GM21737 (cell line): ENCODE data around the gene KIAA0753.

Source experiments
- ATAC-seq: cut with Tn5 transposase; IDR thresholded peaks from one replicate; pipeline ENCODE4 v1.9.1; 2021; ENCODE audit warnings: mild to moderate bottlenecking, moderate library complexity; ENCODE audit not compliant: unreplicated experiment

The KIAA0753 gene

GRCh38 chr17:6642592-6642991 is 2.1 kb upstream of the KIAA0753 start:
- ATAC-seq: no peak

- no peak for ATAC-seq
Observed at GRCh38 chr17:6641247-6641863, 844 bp upstream of the KIAA0753 start.

- peak; percentile 5 for ATAC-seq
Observed at GRCh38 chr17:6639586-6640535, 650 bp downstream of the KIAA0753 start.

GRCh38 chr17:6639014-6639585 is 1.4 kb downstream of the KIAA0753 start:
- ATAC-seq: no peak

- no peak for ATAC-seq
Observed at GRCh38 chr17:6638046-6638908, 2.2 kb downstream of the KIAA0753 start.

GRCh38 chr17:6637458-6637840 is 3.1 kb downstream of the KIAA0753 start:
- no peak for ATAC-seq

- no peak for ATAC-seq
Observed at GRCh38 chr17:6636616-6637457, 3.7 kb downstream of the KIAA0753 start.

- no peak for ATAC-seq
Observed at GRCh38 chr17:6636105-6636504, 4.4 kb downstream of the KIAA0753 start.

- no peak for ATAC-seq
Observed at GRCh38 chr17:6633263-6633662, 7.2 kb downstream of the KIAA0753 start.

GRCh38 chr17:6632530-6632929 is 8.0 kb downstream of the KIAA0753 start:
- no peak for ATAC-seq

GRCh38 chr17:6630390-6630789 is 10.1 kb downstream of the KIAA0753 start:
- ATAC-seq: no peak

GRCh38 chr17:6627019-6627418 is 13.5 kb downstream of the KIAA0753 start:
- ATAC-seq: no peak

- ATAC-seq: no peak
Observed at GRCh38 chr17:6626616-6627015, 13.9 kb downstream of the KIAA0753 start.

GRCh38 chr17:6623941-6624340 is 16.6 kb downstream of the KIAA0753 start:
- no peak for ATAC-seq

- no peak for ATAC-seq
Observed at GRCh38 chr17:6611231-6611630, 29.3 kb downstream of the KIAA0753 start.

- ATAC-seq: no peak
Observed at GRCh38 chr17:6610011-6610410, 30.5 kb downstream of the KIAA0753 start.

- ATAC-seq: no peak
Observed at GRCh38 chr17:6608321-6608720, 32.2 kb downstream of the KIAA0753 start.

GRCh38 chr17:6605142-6605541 is 35.4 kb downstream of the KIAA0753 start:
- no peak for ATAC-seq

GRCh38 chr17:6603744-6604325 is 36.7 kb downstream of the KIAA0753 start:
- no peak for ATAC-seq

- ATAC-seq: no peak
Observed at GRCh38 chr17:6602141-6602540, 38.4 kb downstream of the KIAA0753 start.
